Lung (tissue), 12 donors: Measurements from ENCODE around the gene CDH23. TPM values are rescaled to one million over a fixed set of nuclear protein-coding genes. Genes with fewer than 3 reads are reported as not detected.

Experiments used
- ATAC-seq: fragments of 200-7000 bp; cut with Tn5 transposase; one replicate; pipeline ENCODE4 v1.9.1; 2020; ENCODE audit warnings: moderate number of reproducible peaks; ENCODE audit not compliant: insufficient read depth, low FRiP score
- DNase-seq, 3 donors: peaks; one replicate each; pipeline ENCODE4 v3.0.0-alpha.2; 2013 to 2017
- H3K27ac ChIP-seq, 2 donors: one replicate each; pipeline ENCODE4 v1.5.1; 2013; ENCODE audit warnings: mild to moderate bottlenecking in 2 of 2, moderate library complexity in 2 of 2, control low read depth in 1 of 2, inconsistent platforms in 1 of 2, low read depth in 1 of 2, low read length in 1 of 2
- H3K27me3 ChIP-seq, 3 donors: one replicate each; pipeline ENCODE4 v1.5.1; 2013; ENCODE audit warnings: low read length in 2 of 3; ENCODE audit not compliant: control insufficient read depth in 3 of 3, insufficient read depth in 3 of 3
- H3K36me3 ChIP-seq, 4 donors: one replicate each; pipeline ENCODE4 v1.5.1; 2013; ENCODE audit warnings: low read length in 4 of 4, mild to moderate bottlenecking in 1 of 4, moderate library complexity in 1 of 4; ENCODE audit not compliant: control insufficient read depth in 4 of 4, insufficient read depth in 4 of 4
- H3K4me1 ChIP-seq, 5 donors: one replicate each; pipeline ENCODE4 v1.5.1; 2013; ENCODE audit warnings: low read length in 5 of 5, mild to moderate bottlenecking in 2 of 5, moderate library complexity in 1 of 5; ENCODE audit not compliant: control insufficient read depth in 5 of 5, insufficient read depth in 5 of 5
- H3K4me3 ChIP-seq: one replicate; pipeline ENCODE4 v1.5.1; 2013; ENCODE audit warnings: mild to moderate bottlenecking, control low read depth, moderate library complexity
- H3K9ac ChIP-seq, 2 donors: one replicate each; pipeline ENCODE4 v1.5.1; 2013; ENCODE audit warnings: low read length in 2 of 2, control low read depth in 1 of 2; ENCODE audit not compliant: insufficient read depth in 1 of 2
- H3K9me3 ChIP-seq, 4 donors: one replicate each; pipeline ENCODE4 v1.5.1; 2013; ENCODE audit warnings: low read length in 3 of 4, mild to moderate bottlenecking in 1 of 4, moderate library complexity in 1 of 4; ENCODE audit not compliant: control insufficient read depth in 4 of 4, insufficient read depth in 3 of 4
- WGBS, 2 donors: extraction: QIAGEN DNeasy Blood & Tissue Kit; methylation state at CpG; one replicate each; pipeline ENCODE4 v1.1.7; 2013; 5-methylcytosine and 5-hydroxymethylcytosine counted together
- polyA plus RNA-seq, 2 donors: library from polyadenylated mRNA; stranded (reverse); fragments of 200-250 nt; gene quantifications; one replicate each; pipeline ENCODE4 v1.2.1, GENCODE V29; 2013
- total RNA-seq, 2 donors: library from RNA; depleted of rRNA in 1 of 2; stranded (reverse); fragments of >200 nt in 1 of 2; gene quantifications; one replicate each; pipeline ENCODE4 v1.2.1, GENCODE V29; 2014 to 2021
- TF ChIP-seq, protein P1 (sequence below): IDR thresholded peaks from 2 replicates; pipeline ENCODE4 v1.5.1; 2012; ENCODE audit warnings: mild to moderate bottlenecking; ENCODE audit errors: control extremely low read depth, extremely low read depth
- donor health status: control.
- donor health status: control.
- donor health status: Bipolar disorder and iron deficiency.
- donor health status: healthy.
- donor health status: DM: yes; HTN: yes; CAD: no.

CDH23 gene
- total and polyA plus RNA-seq, 4 donors: 4.5 to 29.5 (median 6.0) TPM

DNA sequence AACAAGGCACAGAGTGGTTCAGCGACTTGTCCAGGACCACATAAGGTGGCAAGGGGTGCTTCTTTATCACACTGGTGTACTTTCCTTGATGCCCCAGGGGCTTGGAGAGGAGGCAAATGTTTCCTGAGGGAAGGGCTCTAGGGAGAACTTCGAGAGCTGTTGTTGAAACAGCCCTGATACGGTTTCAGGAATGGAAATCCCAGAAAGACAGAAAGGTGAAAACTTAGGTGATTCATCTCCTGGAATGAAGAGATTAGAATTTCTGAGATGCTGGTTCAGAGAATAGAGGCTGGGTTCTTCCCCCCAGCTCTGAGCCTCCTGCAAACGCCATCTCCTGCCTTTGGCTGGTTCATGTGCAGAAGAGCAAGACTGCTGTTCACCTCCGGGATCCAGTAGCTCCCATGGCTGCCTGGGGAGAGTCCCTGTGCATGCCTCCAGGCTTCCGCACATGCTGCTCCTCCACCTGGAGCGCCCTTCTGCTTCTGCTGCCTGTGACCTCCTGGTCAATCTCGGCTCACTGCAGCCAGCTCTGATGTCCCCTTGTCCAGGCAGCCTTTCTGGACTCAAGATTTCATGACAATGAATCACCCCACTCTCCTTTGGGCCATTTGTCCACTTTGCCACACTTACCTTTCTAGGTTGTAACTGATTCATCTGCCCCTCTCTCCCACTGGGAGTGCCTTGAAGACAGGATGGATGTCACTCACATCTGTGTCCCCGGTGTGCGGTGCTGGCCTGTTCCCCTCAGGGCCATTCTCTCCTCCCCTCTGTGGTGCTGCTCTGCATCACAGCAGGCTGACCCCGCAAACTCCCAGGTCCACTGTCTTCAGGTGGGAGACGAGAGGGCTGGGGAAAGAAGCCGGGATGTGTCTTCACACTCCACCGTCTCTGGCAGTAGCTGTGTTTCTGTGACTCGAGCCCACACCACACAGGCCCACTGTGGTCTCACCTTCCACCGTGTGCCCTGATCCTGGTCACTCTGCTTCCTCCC lies 3.6 kb upstream of the CDH23 start:
- H3K4me1 ChIP-seq: peaks cover 0 to 22% (median 10%) of the 10 kb centered on the region in 5 donors
- no peak for DNase-seq
- H3K4me3 ChIP-seq: no peak overlapping the region
- WGBS, 2 donors: 83 to 91% methylated on average over 16 of the region's 16 CpGs
- H3K27me3 ChIP-seq: peaks cover 0 to 19% (median 6%) of the 10 kb centered on the region in 3 donors
- H3K9me3 ChIP-seq: no peaks in the 10 kb centered on the region
- H3K9ac ChIP-seq: no peak overlapping the region
- H3K36me3 ChIP-seq: no peaks in the 10 kb centered on the region
- ATAC-seq: no peak
- TF ChIP-seq, protein P1, sequence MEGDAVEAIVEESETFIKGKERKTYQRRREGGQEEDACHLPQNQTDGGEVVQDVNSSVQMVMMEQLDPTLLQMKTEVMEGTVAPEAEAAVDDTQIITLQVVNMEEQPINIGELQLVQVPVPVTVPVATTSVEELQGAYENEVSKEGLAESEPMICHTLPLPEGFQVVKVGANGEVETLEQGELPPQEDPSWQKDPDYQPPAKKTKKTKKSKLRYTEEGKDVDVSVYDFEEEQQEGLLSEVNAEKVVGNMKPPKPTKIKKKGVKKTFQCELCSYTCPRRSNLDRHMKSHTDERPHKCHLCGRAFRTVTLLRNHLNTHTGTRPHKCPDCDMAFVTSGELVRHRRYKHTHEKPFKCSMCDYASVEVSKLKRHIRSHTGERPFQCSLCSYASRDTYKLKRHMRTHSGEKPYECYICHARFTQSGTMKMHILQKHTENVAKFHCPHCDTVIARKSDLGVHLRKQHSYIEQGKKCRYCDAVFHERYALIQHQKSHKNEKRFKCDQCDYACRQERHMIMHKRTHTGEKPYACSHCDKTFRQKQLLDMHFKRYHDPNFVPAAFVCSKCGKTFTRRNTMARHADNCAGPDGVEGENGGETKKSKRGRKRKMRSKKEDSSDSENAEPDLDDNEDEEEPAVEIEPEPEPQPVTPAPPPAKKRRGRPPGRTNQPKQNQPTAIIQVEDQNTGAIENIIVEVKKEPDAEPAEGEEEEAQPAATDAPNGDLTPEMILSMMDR: no peak
- no peak overlapping the region for H3K27ac ChIP-seq

DNA sequence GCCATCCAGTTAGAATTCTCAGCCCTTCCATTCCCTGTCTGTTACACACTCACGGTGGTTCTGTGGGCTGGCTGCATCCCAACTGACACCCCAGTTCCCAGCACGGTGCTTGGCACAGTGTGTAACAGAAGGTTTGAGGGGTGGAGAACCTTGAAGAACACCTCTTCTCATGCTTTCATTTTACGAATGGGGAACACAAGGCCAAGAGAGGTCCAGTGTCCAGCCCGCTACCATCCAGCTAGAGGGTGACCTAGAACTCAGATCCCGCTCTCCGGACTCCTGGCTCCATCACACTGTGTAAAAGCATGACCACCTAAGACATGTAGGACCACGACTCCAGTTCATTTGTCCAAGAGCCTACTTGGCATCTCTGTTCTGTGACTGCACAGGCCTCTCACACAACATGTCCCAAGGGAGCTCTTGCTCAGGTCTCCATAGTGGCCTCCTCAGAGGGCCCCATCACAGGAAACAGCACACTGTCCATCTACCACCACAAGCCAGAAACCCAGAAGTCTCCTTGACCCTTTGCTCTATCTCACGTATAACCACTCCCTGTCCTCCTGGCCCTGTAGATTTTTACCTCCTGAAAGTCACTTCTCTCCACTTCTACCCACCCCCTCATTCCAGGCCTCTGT lies 2.8 kb upstream of the CDH23 start:
- H3K4me1 ChIP-seq: peaks cover 0 to 23% (median 10%) of the 10 kb centered on the region in 5 donors
- TF ChIP-seq, protein P1: no peak
- H3K27me3 ChIP-seq: peaks cover 0 to 28% (median 14%) of the 10 kb centered on the region in 3 donors
- H3K36me3 ChIP-seq: no peaks in the 10 kb centered on the region
- no peaks in the 10 kb centered on the region for H3K9me3 ChIP-seq
- H3K9ac ChIP-seq: no peak overlapping the region
- DNase-seq (no peak), ATAC-seq (no peak)
- no peak overlapping the region for H3K27ac ChIP-seq
- no peak overlapping the region for H3K4me3 ChIP-seq
- WGBS, 2 donors: 92 to 96% methylated on average over 8 of the region's 8 CpGs

DNA sequence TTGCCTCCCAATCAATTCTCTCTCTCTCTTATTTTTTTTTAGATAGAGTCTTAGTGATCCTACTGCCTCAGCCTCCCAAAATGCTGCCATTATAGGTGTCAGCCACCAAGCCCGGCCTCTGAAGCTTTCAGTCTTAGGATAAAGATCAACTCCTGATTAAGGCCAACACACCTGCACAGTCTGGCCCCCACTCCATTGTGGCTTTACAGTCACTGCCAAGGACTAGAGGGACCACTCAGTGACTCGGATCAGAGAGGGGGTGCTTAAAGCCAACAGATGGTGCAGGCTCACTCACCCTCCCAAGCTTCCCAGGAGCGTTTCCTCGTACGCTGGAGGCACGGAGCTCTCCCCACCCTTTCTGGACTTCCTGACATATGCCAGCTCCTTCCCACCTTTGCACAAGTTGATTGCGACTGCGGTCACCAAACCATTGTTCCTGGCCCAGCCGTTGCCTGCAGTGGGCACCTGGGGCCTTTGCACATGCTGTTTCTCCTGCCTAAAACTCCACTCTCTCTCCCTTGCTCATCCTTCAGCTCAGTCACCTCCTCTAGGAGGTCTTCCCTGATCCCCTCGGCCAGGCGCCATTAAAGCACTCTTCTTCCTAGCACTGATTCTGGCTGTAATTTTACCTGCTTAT lies 1.7 kb upstream of the CDH23 start:
- WGBS, 2 donors: 91 to 92% methylated on average over 11 of the region's 11 CpGs
- Histone ChIP-seq H3K4me1 (peaks cover 0 to 22% (median 10%) of the 10 kb centered on the region in 5 donors), H3K9ac (no peak overlapping the region), H3K9me3 (no peaks in the 10 kb centered on the region), H3K4me3 (no peak overlapping the region), H3K27me3 (peaks cover 0 to 38% (median 19%) of the 10 kb centered on the region in 3 donors), H3K27ac (no peak overlapping the region), H3K36me3 (no peaks in the 10 kb centered on the region)
- DNase-seq (no peak), ATAC-seq (no peak)
- TF ChIP-seq, protein P1: no peak
